ENCODE results near the gene CAMKMT.

DNA sequence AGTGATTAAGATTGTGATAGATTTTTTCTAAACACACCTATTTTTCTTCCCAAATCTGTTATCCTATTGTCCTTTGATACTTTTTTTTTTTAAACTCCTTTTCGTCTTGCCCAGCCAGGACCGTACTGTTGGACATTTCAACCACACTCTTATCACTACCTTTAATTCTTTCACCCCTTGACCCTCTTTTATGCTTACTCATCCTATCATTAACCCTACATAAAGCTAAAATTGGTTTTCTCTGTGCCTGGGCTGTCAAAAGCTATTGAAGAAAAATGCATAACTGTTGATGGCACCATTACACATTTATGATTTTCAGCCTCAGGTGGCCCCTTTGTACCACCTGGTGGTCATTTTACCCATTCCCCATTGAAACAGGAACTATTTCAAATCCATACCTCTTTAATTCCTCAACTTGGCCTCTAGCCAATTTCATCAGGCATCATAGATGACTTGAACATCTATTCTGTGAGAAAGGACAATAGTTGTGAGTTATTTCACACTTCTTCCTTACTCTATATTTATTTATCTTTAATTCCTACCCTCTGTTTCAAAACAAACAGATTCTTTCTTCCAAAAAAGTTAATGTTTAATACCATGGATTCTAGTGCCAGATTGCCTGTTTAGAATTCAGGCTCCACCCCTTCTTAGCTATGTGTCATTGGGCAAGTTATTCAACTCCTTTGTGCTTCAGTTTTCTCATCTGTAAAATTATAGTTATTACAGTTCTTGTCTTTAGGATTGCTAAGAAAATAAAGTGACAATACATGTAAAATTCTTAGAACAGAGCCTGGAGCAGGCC is 258.6 kb downstream of the CAMKMT start:
- TF ChIP-seq, protein P1, sequence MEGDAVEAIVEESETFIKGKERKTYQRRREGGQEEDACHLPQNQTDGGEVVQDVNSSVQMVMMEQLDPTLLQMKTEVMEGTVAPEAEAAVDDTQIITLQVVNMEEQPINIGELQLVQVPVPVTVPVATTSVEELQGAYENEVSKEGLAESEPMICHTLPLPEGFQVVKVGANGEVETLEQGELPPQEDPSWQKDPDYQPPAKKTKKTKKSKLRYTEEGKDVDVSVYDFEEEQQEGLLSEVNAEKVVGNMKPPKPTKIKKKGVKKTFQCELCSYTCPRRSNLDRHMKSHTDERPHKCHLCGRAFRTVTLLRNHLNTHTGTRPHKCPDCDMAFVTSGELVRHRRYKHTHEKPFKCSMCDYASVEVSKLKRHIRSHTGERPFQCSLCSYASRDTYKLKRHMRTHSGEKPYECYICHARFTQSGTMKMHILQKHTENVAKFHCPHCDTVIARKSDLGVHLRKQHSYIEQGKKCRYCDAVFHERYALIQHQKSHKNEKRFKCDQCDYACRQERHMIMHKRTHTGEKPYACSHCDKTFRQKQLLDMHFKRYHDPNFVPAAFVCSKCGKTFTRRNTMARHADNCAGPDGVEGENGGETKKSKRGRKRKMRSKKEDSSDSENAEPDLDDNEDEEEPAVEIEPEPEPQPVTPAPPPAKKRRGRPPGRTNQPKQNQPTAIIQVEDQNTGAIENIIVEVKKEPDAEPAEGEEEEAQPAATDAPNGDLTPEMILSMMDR (IDR thresholded peaks at IDR 0.05) = no peak
- TF ChIP-seq POLR2AphosphoS5 (IDR thresholded peaks at IDR 0.05) = no peak
- TF ChIP-seq POLR2A (IDR thresholded peaks at IDR 0.05) = no peak

All from transverse colon (tissue), 4 donors.